GM12892 (cell line): Measurements from ENCODE around the gene NUMBL.
"Not testable (repeated sequence)": the region's sequence is repeated elsewhere in the genome, so short reads cannot be mapped to it uniquely, and the experiment has no call there.

ENCODE experiments used
- POLR2A ChIP-seq: IDR thresholded peaks from 2 replicates; pipeline ENCODE4 v1.6.1; 2011; ENCODE audit warnings: low read depth, low read length, control low read depth
- POLR2AphosphoS5 ChIP-seq: IDR thresholded peaks from 2 replicates; pipeline ENCODE4 v1.6.1; 2011; ENCODE audit warnings: low read depth, low read length, control low read depth
- TAF1 ChIP-seq: IDR thresholded peaks from 2 replicates; pipeline ENCODE4 v1.6.1; 2011; ENCODE audit warnings: low read depth, mild to moderate bottlenecking, control low read depth, low read length, borderline replicate concordance

GRCh38 chr19:40730065-40730464 is 39.6 kb upstream of the NUMBL start:
- not testable (repeated sequence) for TF ChIP-seq TAF1, POLR2A, POLR2AphosphoS5
